PC-9 (cell line): ENCODE data around the gene CPNE9.

ENCODE experiments used
- EZH2 ChIP-seq: fragments of 200-600 bp; sonication (generic); IDR thresholded peaks from 2 replicates; pipeline ENCODE4 v1.8.0; 2017; ENCODE audit warnings: antibody characterized with exemption, low read depth
- TF ChIP-seq, protein P1 (sequence below): fragments of 200-600 bp; sonication (generic); conservative IDR thresholded peaks from 2 replicates; pipeline ENCODE4 v1.6.1; 2017; ENCODE audit warnings: mixed run types, antibody characterized with exemption, mild to moderate bottlenecking, moderate library complexity

DNA sequence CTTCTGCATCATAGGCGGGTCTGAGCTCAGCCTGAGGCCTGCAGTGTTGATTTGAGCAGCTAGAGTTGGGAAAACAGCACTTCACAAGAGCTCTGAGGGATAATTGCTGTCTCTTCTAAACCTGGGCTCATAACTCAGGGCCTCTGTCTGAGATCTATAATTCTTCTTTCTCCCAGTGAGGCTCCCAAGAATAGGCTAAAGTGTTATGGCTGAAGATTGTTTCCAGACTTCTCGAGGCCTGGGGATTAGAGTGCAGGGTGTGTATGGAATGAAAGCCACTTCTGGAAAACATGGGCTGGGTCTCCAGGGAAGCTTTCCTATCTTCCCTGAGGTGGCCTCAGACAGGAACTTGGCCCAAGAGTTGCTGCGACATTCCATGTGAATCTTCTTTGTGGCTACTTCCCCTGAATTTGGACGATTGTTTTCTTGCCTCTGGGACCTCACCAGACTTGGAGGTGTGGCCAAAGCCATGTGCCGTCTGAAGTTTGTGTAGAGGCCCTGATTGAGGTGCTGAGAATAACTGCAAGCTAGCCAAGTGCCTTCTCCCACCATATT, 27.8 kb upstream of the CPNE9 start:
- TF ChIP-seq, protein P1, sequence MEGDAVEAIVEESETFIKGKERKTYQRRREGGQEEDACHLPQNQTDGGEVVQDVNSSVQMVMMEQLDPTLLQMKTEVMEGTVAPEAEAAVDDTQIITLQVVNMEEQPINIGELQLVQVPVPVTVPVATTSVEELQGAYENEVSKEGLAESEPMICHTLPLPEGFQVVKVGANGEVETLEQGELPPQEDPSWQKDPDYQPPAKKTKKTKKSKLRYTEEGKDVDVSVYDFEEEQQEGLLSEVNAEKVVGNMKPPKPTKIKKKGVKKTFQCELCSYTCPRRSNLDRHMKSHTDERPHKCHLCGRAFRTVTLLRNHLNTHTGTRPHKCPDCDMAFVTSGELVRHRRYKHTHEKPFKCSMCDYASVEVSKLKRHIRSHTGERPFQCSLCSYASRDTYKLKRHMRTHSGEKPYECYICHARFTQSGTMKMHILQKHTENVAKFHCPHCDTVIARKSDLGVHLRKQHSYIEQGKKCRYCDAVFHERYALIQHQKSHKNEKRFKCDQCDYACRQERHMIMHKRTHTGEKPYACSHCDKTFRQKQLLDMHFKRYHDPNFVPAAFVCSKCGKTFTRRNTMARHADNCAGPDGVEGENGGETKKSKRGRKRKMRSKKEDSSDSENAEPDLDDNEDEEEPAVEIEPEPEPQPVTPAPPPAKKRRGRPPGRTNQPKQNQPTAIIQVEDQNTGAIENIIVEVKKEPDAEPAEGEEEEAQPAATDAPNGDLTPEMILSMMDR = no peak
- TF ChIP-seq EZH2 = no peak
